HEK293 (cell line): ENCODE results near the gene CACHD1.

Experiments used
- BCL11B ChIP-seq: fragments of 450-650 bp; formaldehyde crosslinking; IDR thresholded peaks from 2 replicates; pipeline ENCODE4 v1.5.1; 2016; ENCODE audit warnings: low read depth, missing biosample characterization, missing genetic modification characterization
- EGR2 ChIP-seq: fragments of 450-650 bp; formaldehyde crosslinking; IDR thresholded peaks from 2 replicates; pipeline ENCODE4 v1.5.1; 2016; ENCODE audit warnings: low read depth, missing biosample characterization, missing genetic modification characterization
- GFI1B ChIP-seq: fragments of 450-650 bp; formaldehyde crosslinking; IDR thresholded peaks from 2 replicates; pipeline ENCODE4 v1.5.1; 2016; ENCODE audit warnings: missing biosample characterization, missing genetic modification characterization
- GLI4 ChIP-seq: fragments of 450-650 bp; formaldehyde crosslinking; IDR thresholded peaks from 2 replicates; pipeline ENCODE4 v1.5.1; 2016; ENCODE audit warnings: missing biosample characterization, missing genetic modification characterization
- GLIS2 ChIP-seq: fragments of 450-650 bp; formaldehyde crosslinking; IDR thresholded peaks from 2 replicates; pipeline ENCODE4 v1.5.1; 2016; ENCODE audit warnings: missing biosample characterization, missing genetic modification characterization
- MEIS1 ChIP-seq: sonication (generic); formaldehyde crosslinking; IDR thresholded peaks from 2 replicates; pipeline ENCODE4 v1.8.1; 2022; ENCODE audit warnings: missing genetic modification reagents, mild to moderate bottlenecking, borderline replicate concordance
- OSR2 ChIP-seq: fragments of 450-650 bp; formaldehyde crosslinking; IDR thresholded peaks from 2 replicates; pipeline ENCODE4 v1.5.1; 2016; ENCODE audit warnings: missing biosample characterization, missing genetic modification characterization
- PRDM4 ChIP-seq: fragments of 450-650 bp; formaldehyde crosslinking; IDR thresholded peaks from 2 replicates; pipeline ENCODE4 v1.5.1; 2017; ENCODE audit warnings: missing biosample characterization, missing genetic modification characterization
- SCRT1 ChIP-seq: fragments of 450-650 bp; formaldehyde crosslinking; IDR thresholded peaks from 2 replicates; pipeline ENCODE4 v1.5.1; 2016; ENCODE audit warnings: missing biosample characterization, missing genetic modification characterization, borderline replicate concordance
- SP2 ChIP-seq: fragments of 450-650 bp; formaldehyde crosslinking; IDR thresholded peaks from 2 replicates; pipeline ENCODE4 v1.5.1; 2016; ENCODE audit warnings: missing biosample characterization, missing genetic modification characterization
- ZBTB20 ChIP-seq: fragments of 450-650 bp; formaldehyde crosslinking; IDR thresholded peaks from 2 replicates; pipeline ENCODE4 v1.5.1; 2016; ENCODE audit warnings: missing biosample characterization, missing genetic modification characterization
- ZFP3 ChIP-seq: fragments of 450-650 bp; formaldehyde crosslinking; IDR thresholded peaks from 2 replicates; pipeline ENCODE4 v1.5.1; 2016; ENCODE audit warnings: low read depth, missing biosample characterization, missing genetic modification characterization
- ZFP69B ChIP-seq: fragments of 450-650 bp; formaldehyde crosslinking; IDR thresholded peaks from 2 replicates; pipeline ENCODE4 v1.5.1; 2016; ENCODE audit warnings: missing biosample characterization, missing genetic modification characterization
- ZNF114 ChIP-seq: fragments of 450-650 bp; formaldehyde crosslinking; IDR thresholded peaks from 2 replicates; pipeline ENCODE4 v1.5.0; 2017; ENCODE audit warnings: missing biosample characterization, missing genetic modification characterization
- ZNF138 ChIP-seq: fragments of 450-650 bp; formaldehyde crosslinking; IDR thresholded peaks from 2 replicates; pipeline ENCODE4 v1.5.1; 2016; ENCODE audit warnings: missing biosample characterization, missing genetic modification characterization, borderline replicate concordance
- ZNF184 ChIP-seq: fragments of 450-650 bp; IDR thresholded peaks from 2 replicates; pipeline ENCODE4 v1.5.1; 2018; ENCODE audit warnings: missing biosample characterization, mild to moderate bottlenecking, missing genetic modification characterization
- ZNF2 ChIP-seq: fragments of 450-650 bp; formaldehyde crosslinking; IDR thresholded peaks from 2 replicates; pipeline ENCODE4 v1.5.1; 2016; ENCODE audit warnings: missing biosample characterization, missing genetic modification characterization
- ZNF221 ChIP-seq: fragments of 450-650 bp; formaldehyde crosslinking; IDR thresholded peaks from 2 replicates; pipeline ENCODE4 v1.5.1; 2017; ENCODE audit warnings: missing biosample characterization, missing genetic modification characterization, borderline replicate concordance
- ZNF239 ChIP-seq: fragments of 450-650 bp; formaldehyde crosslinking; IDR thresholded peaks from 2 replicates; pipeline ENCODE4 v1.5.1; 2016; ENCODE audit warnings: missing biosample characterization, missing genetic modification characterization
- ZNF280D ChIP-seq: fragments of 450-650 bp; formaldehyde crosslinking; IDR thresholded peaks from 2 replicates; pipeline ENCODE4 v1.5.1; 2016; ENCODE audit warnings: missing biosample characterization, missing genetic modification characterization
- ZNF292 ChIP-seq: fragments of 450-650 bp; formaldehyde crosslinking; IDR thresholded peaks from 2 replicates; pipeline ENCODE4 v1.5.1; 2016; ENCODE audit warnings: low read depth, missing biosample characterization, missing genetic modification characterization, borderline replicate concordance
- ZNF350 ChIP-seq: fragments of 450-650 bp; formaldehyde crosslinking; IDR thresholded peaks from 2 replicates; pipeline ENCODE4 v1.5.0; 2017; ENCODE audit warnings: missing biosample characterization, mild to moderate bottlenecking, missing genetic modification characterization
- ZNF37A ChIP-seq: fragments of 450-650 bp; IDR thresholded peaks from 2 replicates; pipeline ENCODE4 v1.5.1; 2018; ENCODE audit warnings: missing biosample characterization, missing genetic modification characterization
- ZNF423 ChIP-seq: fragments of 450-650 bp; formaldehyde crosslinking; IDR thresholded peaks from 2 replicates; pipeline ENCODE4 v1.5.1; 2016; ENCODE audit warnings: missing biosample characterization, missing genetic modification characterization
- ZNF513 ChIP-seq: fragments of 450-650 bp; IDR thresholded peaks from 2 replicates; pipeline ENCODE4 v1.5.1; 2018; ENCODE audit warnings: missing biosample characterization, missing genetic modification characterization
- ZNF529 ChIP-seq: fragments of 450-650 bp; formaldehyde crosslinking; IDR thresholded peaks from 2 replicates; pipeline ENCODE4 v1.5.1; 2017; ENCODE audit warnings: missing genetic modification characterization, missing biosample characterization; ENCODE audit not compliant: insufficient replicate concordance
- ZNF544 ChIP-seq: fragments of 450-650 bp; formaldehyde crosslinking; IDR thresholded peaks from 2 replicates; pipeline ENCODE4 v1.5.0; 2017; ENCODE audit warnings: missing biosample characterization, missing genetic modification characterization
- ZNF548 ChIP-seq: fragments of 450-650 bp; formaldehyde crosslinking; IDR thresholded peaks from 2 replicates; pipeline ENCODE4 v1.5.1; 2016; ENCODE audit warnings: missing biosample characterization, missing genetic modification characterization
- ZNF560 ChIP-seq: fragments of 450-650 bp; formaldehyde crosslinking; IDR thresholded peaks from 2 replicates; pipeline ENCODE4 v1.5.1; 2017; ENCODE audit warnings: missing biosample characterization, missing genetic modification characterization, borderline replicate concordance
- ZNF580 ChIP-seq: fragments of 450-650 bp; formaldehyde crosslinking; IDR thresholded peaks from 2 replicates; pipeline ENCODE4 v1.5.1; 2016; ENCODE audit warnings: missing biosample characterization, missing genetic modification characterization
- ZNF600 ChIP-seq: fragments of 450-650 bp; formaldehyde crosslinking; IDR thresholded peaks from 2 replicates; pipeline ENCODE4 v1.5.1; 2016; ENCODE audit warnings: missing biosample characterization, missing genetic modification characterization
- ZNF610 ChIP-seq: fragments of 450-650 bp; formaldehyde crosslinking; IDR thresholded peaks from 2 replicates; pipeline ENCODE4 v1.5.1; 2016; ENCODE audit warnings: missing biosample characterization, missing genetic modification characterization, borderline replicate concordance
- ZNF623 ChIP-seq: fragments of 450-650 bp; formaldehyde crosslinking; IDR thresholded peaks from 2 replicates; pipeline ENCODE4 v1.5.1; 2016; ENCODE audit warnings: missing biosample characterization, missing genetic modification characterization
- ZNF677 ChIP-seq: fragments of 450-650 bp; IDR thresholded peaks from 2 replicates; pipeline ENCODE4 v1.5.0; 2018; ENCODE audit warnings: missing biosample characterization, mild to moderate bottlenecking, missing genetic modification characterization, moderate library complexity
- ZNF792 ChIP-seq: fragments of 450-650 bp; formaldehyde crosslinking; IDR thresholded peaks from 2 replicates; pipeline ENCODE4 v1.5.1; 2016; ENCODE audit warnings: missing biosample characterization, missing genetic modification characterization
- ZNF843 ChIP-seq: fragments of 450-650 bp; formaldehyde crosslinking; IDR thresholded peaks from 2 replicates; pipeline ENCODE4 v1.5.1; 2016; ENCODE audit warnings: missing biosample characterization, missing genetic modification characterization

The CACHD1 gene

GRCh38 chr1:64514197-64514765 lies 44.4 kb downstream of the CACHD1 start (continued):
- TF ChIP-seq ZNF423 (tag by site-specific recombination) (no peak), ZNF221 (tag by site-specific recombination) (no peak), ZNF350 (tag by site-specific recombination) (no peak), ZNF114 (tag by site-specific recombination) (no peak), PRDM4 (tag by site-specific recombination) (peak; percentile 89), OSR2 (tag by site-specific recombination) (peak; percentile 93), ZNF292 (tag by site-specific recombination) (no peak), ZNF580 (tag by site-specific recombination) (peak; percentile 84), GLI4 (no peak), MEIS1 (CRISPR knock-in tag) (no peak), ZNF529 (tag by site-specific recombination) (no peak), ZNF239 (no peak), ZNF37A (no peak), ZNF2 (tag by site-specific recombination) (0 out of 2 replicates have a peak, but pooled peaks have one; percentile 52), ZFP69B (peak; percentile 91), SP2 (tag by site-specific recombination) (no peak), ZNF792 (tag by site-specific recombination) (no peak), ZNF600 (tag by site-specific recombination) (no peak), ZNF548 (tag by site-specific recombination) (no peak), ZNF843 (tag by site-specific recombination) (peak; percentile 98), SCRT1 (tag by site-specific recombination) (peak; percentile 36; the same call in 1 of the 2 replicates), ZNF184 (tag by site-specific recombination) (0 out of 2 replicates have a peak, but pooled peaks have one; percentile 52), ZBTB20 (no peak), GLIS2 (tag by site-specific recombination) (no peak), ZNF513 (tag by site-specific recombination) (peak; percentile 39; the same call in 1 of the 2 replicates), GFI1B (tag by site-specific recombination) (peak; percentile 68), ZNF560 (tag by site-specific recombination) (no peak), EGR2 (tag by site-specific recombination) (no peak), ZNF280D (tag by site-specific recombination) (no peak), ZNF138 (tag by site-specific recombination) (no peak), ZNF544 (tag by site-specific recombination) (no peak), ZNF677 (tag by site-specific recombination) (no peak), BCL11B (tag by site-specific recombination) (no peak), ZNF610 (0 out of 2 replicates have a peak, but pooled peaks have one; percentile 53), ZNF623 (tag by site-specific recombination) (no peak), ZFP3 (no peak)
